Endometrial microvascular endothelial cells (primary cell): ENCODE results near the gene PSENEN. TPM values are rescaled to one million over a fixed set of nuclear protein-coding genes. Genes with fewer than 3 reads are reported as not detected.

Source experiments
- in situ Hi-C: cut with HindIII; loops from 2 replicates; pipeline ENCODE4 v1.10.0; 2017; ENCODE audit warnings: low sequenced_read_pairs, low pct_unique_long_range_greater_than_20kb; ENCODE audit errors: inconsistent ontology term
- total RNA-seq: library from RNA; depleted of rRNA; stranded (reverse); fragments of >200 nt; gene quantifications from one replicate; pipeline ENCODE4 v1.2.3, GENCODE V29; 2015; ENCODE audit errors: inconsistent ontology term

PSENEN gene, protein sequence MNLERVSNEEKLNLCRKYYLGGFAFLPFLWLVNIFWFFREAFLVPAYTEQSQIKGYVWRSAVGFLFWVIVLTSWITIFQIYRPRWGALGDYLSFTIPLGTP
- 36.0 TPM for total RNA-seq

DNA sequence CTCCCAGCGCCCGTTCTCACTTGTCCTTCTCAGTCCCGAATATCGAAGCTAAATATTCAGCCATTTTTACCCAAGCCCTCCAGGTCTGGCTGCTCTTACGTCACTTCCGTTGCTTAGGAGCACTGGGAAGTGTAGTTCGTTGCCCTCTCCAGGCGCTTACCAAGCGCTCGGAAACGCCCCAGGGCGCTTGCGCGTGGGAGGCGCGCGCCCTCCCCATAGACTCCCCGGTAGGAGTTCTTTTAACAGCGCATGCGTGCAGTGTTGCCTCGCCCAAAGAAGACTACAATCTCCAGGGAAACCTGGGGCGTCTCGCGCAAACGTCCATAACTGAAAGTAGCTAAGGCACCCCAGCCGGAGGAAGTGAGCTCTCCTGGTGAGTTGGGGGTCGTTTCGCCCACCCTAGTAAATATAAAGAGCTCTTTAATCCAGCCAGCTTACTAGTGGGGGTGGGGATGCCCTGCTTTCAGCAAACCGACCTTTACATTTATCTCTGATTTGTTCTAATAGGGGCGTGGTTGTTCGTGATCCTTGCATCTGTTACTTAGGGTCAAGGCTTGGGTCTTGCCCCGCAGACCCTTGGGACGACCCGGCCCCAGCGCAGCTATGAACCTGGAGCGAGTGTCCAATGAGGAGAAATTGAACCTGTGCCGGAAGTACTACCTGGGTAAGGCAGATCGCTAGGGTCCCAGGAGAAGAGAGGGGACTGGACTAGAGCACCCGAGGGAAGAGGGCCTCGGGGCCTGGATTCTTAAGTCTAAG lies at the start of gene PSENEN, which contains the start of gene U2AF1L4:
PSENEN (plus strand) TSS at position 324 of the 759 bp plus-strand sequence; CDS start at position 604, 280 bp downstream.
U2AF1L4 (minus strand) TSS at position 91 of the 759 bp plus-strand sequence; CDS start at position 64, 27 bp downstream.
- in situ Hi-C loops: no loop called here

DNA sequence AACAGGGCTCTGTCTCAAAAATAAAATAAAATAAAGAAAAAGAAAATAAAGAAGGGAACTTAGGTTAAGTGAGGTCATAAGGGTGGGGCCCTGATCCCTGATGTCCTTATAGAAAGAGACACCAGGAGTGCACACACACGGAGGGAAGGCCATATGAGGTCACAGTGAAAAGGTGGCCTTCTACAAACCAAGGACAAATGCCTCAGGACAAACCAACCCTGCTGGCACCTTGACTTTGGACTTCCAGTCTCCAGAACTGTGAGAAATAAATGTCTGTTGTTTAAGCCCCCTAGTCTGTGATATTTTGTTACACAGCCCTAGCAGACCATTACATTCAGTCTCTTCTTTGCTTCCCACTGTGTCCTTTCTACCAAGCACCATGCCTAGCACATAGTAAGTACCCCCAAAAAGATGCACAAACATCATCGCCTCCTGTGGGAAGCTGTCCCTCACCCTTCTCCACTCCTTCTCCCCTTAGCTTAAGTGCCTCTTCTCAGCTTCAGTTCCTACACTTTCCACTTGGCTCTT lies 49.5 kb upstream of the PSENEN start:
- in situ Hi-C loops: no loop called here

DNA sequence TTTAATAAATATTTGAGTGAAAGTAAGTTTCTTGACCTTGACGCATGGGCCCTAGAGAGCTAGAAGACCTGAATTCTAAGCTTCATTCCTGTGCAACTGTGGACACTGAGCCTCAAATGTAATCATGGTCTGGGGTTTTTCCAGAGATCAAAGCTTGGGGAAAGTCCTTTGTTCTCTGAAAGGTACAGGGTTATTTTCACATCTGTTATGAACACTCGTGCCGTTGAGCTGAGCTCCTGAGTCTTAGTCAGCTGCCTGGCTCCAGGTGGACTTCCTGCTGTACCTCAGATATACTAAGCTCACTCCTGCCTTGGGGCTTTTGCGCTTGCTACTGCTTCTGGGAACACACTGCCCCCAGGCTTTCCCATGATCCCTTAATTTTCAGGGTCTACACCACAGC lies 48.6 kb upstream of the PSENEN start:
- in situ Hi-C loops: no loop called here

DNA sequence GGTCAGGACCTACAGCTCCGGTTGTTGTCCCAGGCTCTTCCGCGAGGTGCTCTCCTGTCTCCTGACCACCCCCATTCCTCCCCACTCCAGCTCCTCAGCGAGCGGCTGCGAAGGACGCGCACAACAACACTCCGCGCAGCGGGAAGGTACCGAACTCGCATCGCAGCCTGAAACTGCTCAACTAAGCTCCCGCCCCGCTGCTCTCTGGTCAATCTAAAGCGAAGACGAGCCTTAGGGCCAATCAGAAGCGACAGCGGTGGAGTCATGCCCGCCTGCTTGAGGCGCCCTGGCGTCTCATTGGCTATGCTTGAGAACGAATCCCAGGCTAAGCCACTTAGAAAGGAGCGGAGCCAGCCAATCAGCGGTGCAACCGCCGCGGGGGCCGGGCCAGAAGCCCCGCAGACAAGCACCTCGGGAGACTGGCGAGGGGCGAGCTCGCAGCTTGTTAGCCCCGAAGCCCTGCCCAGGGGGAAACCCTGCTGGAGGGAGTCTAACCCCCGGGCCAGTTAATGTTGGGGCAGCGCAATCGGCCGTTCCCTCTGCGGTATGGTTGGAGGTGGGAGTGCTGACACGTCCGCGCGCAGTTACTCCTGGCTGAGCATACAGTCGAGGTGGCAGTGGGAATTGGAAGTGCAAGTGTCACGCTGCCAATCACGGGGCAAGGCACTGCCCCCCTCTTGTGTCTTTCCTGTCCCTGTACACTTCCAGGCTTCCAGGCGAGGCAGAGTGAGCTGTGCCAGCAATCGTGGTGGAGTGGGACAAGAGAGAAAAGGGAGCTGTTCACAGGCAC lies 43.0 kb upstream of the PSENEN start:
- in situ Hi-C loops: no loop called here

DNA sequence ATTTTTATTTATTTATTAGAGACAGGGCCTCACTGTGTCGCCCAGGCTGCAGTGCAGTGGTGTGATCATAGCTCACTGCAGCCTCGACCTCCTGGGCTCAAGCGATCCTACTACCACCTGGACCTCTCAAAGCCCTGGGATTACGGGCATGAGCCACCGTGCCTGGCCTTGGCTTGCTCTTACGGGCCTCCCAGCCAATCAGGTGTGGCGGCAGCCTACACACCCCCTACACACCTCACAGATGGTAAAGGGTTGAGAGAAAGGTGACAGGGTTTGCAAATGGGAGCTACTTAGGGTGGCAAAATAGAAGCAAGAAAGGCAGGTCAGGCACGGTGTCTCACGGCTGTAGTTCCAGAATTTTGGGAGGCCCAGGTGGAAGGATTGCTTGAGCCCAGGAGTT lies 42.1 kb upstream of the PSENEN start:
- in situ Hi-C loops: no loop called here

DNA sequence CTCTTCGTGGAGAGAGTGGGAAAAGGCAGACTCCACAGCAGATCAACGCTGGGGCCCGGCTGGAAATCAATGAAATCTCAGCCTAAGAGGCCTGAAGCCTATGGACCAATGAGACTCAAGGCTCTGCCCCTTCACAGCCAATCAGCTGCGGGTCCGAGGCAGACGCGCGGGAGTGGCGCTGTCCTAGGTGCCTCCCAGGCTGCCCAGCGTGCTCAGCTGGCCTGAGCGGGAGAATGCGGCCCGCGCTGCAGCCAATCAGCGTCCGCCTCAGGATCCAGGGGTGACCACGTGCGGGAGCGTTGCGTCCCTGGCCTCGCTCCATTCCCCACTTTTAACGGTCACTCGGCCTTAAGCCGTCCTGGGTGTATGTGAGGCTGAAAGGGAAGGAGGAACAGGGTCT lies 41.2 kb upstream of the PSENEN start, which contains the start of gene ZBTB32:
ZBTB32 (plus strand) TSS at position 341 of the 400 bp plus-strand sequence. CDS start 10,069 bp downstream, outside the sequence.
- in situ Hi-C loops: no loop called here

DNA sequence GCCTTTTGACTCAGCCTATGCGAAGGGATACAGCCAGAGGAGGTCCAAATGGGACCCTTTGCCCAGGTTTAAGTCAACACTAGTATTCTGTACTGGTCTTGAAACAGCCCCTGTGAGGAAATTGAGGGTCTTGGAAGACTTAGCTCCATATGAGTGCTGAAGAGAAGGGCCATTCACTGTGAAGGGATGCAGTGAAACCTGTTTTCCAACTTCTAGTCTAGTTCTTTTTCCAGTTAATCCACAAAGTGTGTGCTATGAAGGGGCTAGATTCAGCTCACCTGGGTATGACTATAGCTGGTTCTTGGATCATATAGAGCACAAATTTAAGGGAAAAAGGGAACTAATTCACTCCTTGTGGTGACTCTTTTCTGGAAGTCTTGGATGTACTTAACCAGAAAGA lies 37.1 kb upstream of the PSENEN start:
- in situ Hi-C loops: no loop called here

DNA sequence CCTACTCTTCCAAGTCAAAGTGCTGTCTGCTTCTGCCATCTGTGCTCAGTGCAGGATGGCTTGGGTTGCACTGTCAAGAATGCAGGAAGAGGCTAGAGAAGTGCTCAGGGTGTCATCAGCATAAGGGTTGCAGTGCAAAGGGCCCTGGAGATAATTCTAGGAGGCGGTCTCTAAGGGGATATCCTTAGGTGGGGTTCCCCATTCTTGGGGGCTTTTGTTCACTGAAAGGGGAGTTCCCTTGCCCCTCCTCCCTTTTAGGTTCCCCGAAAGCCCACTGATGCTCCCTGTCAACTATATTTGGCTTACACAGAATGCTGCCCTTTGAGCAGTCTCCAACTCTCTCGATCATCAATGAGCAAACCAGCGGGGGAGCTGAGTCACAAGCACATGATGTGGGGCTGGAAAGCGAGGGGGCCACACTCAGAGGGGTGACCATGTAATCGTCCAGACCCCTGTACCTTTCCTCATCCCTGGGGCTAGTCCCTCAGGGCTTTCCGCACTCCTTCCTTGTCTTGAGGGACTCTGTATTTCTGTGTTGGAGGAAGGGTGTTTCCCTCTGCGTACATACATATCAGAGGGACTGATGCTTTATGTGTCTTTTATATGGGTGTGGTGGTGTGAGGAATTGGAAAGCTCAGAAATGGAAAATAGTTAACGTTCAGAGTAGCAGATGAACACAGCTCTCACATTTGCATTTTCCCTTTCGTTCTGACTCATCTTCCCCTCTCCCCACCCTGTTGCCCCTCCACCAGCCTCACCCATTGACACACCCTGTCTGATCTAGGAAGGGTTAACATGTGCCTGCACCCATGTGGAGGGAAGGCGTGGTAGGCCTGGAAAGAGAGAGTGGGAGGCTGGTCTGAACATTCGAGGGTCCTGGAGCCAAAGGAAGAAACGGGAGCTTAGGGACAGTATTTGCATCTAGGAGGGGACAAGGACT lies 34.4 kb upstream of the PSENEN start:
- in situ Hi-C loops: no loop called here

DNA sequence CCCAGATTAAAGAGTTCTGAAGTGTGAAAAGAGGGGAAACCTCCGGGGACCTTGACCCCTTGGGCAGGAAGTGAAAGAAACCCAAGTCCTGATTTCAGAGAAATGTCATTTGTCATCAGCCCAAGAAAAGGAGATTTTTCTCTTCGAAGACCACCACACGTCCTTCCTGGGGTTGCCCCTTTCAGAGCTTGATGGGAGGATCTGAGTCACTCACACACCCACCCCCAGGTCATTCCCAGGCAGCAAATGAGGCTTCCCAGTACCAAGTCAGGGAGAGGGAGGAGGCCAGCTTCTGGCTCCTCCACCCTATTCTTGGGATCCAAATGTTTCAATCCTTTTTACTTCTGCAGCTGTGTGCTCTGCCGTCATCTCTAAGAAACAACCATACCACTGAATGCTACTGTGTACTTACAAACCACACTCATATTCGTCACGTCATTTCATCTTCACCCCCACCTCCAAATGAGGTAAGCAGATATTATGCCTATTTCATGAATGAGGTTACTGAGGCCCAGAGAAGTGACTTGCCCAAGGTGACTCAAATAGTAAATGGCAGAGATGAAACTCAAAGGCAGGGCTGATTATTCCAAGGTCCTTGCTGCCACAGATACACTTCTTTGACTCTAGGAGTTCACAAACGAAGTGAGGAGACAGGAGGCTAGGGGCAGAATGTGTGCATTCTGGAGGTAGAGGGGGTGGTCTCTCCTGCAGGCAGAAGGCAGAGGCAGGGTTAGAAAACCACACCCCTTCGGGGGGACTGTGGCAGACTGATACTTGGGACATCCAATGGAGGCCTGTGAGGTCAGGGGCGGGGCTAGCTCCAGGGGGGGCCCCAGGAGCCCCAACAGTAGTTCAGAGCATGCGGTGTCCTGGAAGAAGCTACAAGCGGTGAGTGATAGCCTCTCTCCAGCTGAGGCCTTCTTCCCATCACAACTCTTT lies 32.6 kb upstream of the PSENEN start:
- in situ Hi-C loops: no loop called here

DNA sequence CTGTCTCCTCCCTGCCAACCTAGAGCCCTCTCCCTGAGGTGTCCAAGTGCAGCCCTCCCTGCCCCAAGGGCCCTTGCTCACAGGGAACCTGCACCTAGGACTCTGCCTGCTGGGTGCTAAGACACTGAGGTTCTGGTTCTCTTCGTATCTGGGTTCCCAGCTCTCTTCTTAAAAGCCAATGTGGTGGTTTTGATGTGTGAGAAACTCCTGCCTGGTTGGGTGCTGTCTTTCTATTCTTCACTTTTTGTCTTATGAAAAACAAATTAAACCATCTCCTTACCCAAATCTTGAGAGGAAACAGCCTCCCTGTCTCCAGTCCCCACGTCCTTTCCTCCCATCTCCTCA lies 32.0 kb upstream of the PSENEN start:
- in situ Hi-C loops: no loop called here

DNA sequence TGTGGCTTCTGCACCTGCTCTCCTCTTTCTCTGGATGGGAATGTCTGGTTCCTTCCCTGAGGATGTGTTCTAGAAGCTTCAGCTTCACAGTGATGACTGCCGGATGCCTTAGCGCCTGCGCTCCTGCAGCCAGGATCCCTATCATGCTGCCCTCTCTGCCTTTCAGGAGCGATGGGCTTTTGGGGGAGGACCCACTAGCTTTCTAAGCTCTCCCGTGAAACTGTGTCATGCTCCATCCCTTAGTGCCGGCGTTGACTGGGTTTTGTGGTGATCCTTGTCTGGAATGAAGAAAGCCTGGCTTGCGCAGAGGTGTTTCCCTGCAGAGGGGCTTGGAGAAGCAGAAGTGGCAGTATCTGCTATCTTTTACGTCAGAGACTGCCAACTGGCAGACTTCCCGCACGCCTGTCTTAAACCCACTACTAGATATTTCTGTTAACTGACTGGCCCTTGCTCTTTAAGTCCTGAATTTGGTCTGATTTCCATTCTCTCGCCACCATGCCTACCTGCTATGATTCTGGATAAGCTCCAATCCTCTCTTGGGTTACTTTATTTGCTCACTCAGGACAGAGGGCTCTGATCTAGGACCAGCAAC lies 31.5 kb upstream of the PSENEN start:
- in situ Hi-C loops: no loop called here

DNA sequence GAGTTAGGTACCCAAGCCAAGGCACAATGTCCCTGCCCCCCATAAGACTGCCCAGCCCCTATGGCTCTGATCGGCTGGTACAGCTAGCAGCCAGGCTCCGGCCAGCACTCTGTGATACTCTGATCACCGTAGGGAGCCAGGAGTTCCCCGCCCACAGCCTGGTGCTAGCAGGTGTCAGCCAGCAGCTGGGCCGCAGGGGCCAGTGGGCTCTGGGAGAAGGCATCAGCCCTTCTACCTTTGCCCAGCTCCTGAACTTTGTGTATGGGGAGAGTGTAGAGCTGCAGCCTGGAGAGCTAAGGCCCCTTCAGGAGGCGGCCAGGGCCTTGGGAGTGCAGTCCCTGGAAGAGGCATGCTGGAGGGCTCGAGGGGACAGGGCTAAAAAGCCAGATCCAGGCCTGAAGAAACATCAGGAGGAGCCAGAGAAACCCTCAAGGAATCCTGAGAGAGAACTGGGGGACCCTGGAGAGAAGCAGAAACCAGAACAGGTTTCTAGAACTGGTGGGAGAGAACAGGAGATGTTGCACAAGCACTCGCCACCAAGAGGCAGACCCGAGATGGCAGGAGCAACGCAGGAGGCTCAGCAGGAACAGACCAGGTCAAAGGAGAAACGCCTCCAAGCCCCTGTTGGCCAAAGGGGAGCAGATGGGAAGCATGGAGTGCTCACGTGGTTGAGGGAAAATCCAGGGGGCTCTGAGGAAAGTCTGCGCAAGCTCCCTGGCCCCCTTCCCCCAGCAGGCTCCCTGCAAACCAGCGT lies 30.7 kb upstream of the PSENEN start:
- in situ Hi-C loops: no loop called here

DNA sequence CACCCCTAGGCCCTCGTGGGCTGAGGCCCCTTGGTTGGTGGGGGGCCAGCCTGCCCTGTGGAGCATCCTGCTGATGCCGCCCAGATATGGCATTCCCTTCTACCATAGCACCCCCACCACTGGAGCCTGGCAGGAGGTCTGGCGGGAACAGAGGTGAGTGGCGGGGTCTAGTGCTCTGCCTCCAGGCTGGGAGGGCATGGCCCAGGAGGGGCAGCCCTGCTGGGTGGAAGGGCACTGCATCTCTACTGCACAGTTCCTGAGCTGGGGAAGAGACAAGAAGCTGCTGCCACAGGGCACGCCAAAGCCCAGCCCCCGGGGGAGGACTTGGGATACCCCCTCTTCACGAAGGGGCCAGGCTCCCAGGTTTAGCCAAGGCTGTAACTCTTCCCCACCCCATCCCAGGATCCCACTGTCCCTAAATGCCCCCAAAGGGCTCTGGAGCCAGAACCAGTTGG lies 30.1 kb upstream of the PSENEN start:
- in situ Hi-C loops: no loop called here

DNA sequence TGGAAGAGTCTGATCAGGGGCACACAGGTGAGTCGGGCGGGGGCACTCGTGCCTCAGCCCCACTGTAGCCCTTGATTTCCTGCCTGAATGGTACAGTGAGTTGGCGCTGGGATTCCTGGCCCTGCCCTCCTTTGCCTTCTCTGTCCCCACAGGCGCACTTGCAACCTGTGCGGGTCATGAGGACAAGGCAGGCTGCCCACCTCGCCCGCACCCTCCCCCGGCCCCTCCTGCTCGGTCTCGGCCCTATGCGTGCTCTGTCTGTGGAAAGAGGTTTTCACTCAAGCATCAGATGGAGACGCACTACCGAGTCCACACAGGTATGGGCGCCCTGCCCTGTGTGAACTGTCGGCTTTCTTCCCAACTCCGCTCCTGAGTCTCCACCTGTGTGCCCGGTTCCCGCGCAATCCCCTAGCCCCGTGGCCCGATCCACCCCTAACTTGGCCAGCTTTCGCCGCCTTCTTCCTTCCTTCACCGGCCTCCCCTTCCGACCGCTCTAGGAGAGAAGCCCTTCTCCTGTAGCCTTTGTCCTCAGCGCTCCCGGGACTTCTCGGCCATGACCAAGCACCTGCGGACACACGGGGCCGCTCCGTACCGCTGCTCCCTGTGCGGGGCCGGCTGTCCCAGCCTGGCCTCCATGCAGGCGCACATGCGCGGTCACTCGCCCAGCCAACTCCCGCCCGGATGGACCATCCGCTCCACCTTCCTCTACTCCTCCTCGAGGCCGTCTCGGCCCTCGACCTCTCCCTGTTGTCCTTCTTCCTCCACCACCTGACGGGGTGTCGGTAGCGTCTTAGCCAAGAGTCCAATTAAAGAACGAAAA lies 29.3 kb upstream of the PSENEN start:
- in situ Hi-C loops: no loop called here

DNA sequence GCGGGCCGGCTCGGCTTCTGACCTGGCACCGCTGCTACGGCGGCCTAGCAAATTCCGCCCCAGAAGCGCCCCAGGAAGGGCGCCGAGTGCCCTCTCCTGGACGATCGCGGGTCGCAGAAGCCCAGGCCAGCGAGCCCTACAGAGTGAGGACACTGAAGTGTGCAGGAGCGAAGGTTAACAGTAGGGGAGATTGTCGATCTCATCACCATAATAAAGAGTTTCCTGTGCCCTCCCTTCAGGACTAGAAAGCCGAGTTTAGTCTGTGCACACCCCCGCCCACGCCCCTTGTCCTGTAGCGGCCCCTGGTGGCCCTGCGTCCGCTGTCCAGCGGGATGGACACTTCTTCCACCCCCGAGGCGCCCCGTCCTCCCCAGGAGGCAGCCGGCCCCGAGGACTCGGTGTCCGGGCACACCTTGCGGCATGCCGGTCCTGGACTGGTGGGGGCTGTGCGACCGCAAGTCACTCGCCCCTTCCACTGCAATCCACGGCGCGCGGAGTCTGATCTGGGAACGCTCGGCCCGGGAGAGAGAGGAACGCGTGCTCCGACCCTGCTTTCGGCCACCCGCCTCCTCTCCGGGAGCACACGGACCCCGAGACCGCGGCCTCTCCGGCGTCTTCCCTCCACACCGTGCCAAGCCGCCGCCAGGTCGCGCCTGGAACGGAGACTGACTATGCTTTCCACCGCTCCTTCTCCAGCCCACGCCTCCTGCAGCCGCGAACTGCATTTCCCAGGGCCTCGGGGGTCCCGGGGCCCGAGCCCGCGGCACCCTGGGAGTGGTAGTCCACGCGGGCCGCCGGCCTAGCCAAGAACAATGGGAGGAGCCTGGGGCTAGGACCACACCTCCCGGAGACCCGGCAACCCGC lies 28.4 kb upstream of the PSENEN start:
- in situ Hi-C loops: no loop called here
